ENCODE results near the gene RTCA.
"Not testable (repeated sequence)": the region's sequence is repeated elsewhere in the genome, so short reads cannot be mapped to it uniquely, and the experiment has no call there.

DNA sequence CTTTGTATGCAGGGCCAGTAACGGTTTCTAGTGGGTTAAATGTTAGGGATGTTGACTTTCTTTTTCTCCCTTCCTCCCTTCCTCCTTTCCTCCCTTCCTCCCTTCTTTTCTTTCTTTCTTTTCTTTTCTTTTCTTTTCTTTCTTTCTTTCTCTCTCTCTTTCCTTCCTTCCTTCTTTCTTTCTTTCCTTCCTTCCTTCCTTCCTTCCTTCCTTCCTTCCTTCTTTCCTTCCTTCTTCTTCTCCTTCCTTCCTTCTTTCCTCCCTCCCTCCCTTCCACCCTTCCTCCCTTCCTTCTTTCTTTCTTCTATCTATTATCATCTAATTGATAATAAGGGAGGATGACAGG, 60.3 kb downstream of the RTCA start:
- TF ChIP-seq POLR2A (IDR thresholded peaks at IDR 0.05) = not testable (repeated sequence)
- TF ChIP-seq, protein P1, sequence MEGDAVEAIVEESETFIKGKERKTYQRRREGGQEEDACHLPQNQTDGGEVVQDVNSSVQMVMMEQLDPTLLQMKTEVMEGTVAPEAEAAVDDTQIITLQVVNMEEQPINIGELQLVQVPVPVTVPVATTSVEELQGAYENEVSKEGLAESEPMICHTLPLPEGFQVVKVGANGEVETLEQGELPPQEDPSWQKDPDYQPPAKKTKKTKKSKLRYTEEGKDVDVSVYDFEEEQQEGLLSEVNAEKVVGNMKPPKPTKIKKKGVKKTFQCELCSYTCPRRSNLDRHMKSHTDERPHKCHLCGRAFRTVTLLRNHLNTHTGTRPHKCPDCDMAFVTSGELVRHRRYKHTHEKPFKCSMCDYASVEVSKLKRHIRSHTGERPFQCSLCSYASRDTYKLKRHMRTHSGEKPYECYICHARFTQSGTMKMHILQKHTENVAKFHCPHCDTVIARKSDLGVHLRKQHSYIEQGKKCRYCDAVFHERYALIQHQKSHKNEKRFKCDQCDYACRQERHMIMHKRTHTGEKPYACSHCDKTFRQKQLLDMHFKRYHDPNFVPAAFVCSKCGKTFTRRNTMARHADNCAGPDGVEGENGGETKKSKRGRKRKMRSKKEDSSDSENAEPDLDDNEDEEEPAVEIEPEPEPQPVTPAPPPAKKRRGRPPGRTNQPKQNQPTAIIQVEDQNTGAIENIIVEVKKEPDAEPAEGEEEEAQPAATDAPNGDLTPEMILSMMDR (IDR thresholded peaks at IDR 0.05) = not testable (repeated sequence)

Data from heart left ventricle (tissue), 13 donors.